Body of pancreas (tissue), 4 donors: ENCODE measurements around the gene GREB1. TPM values are rescaled to one million over a fixed set of nuclear protein-coding genes. Genes with fewer than 3 reads are reported as not detected.

Source experiments
- ATAC-seq: fragments of 150-250 bp; one replicate; pipeline ENCODE4 v1.9.1; 2016
- DNase-seq, 4 donors: peaks; one replicate each; pipeline ENCODE4 v3.0.0-alpha.2; 2019
- H3K27ac ChIP-seq, 4 donors: fragments of 200-600 bp; sonication (generic); 1 replicate in 3 of 4; 2 replicates in 1 of 4; pipeline versions ENCODE4 v1.5.1 to v1.6.1; 2016 to 2019; ENCODE audit warnings: mild to moderate bottlenecking in 1 of 4, mixed read lengths in 1 of 4, moderate library complexity in 1 of 4
- H3K27me3 ChIP-seq, 2 donors: fragments of 200-600 bp; sonication (generic); one replicate each; pipeline ENCODE4 v1.6.0; 2016; ENCODE audit warnings: mild to moderate bottlenecking in 1 of 2
- H3K36me3 ChIP-seq, 2 donors: fragments of 200-600 bp; sonication (generic); replicated peaks in 1 of 2; 2 replicates each; pipeline ENCODE4 v1.5.1; 2016; ENCODE audit warnings: low read depth in 2 of 2; ENCODE audit not compliant: insufficient read depth in 1 of 2
- H3K4me1 ChIP-seq: fragments of 200-600 bp; sonication (generic); one replicate; pipeline ENCODE4 v1.6.0; 2016
- H3K4me3 ChIP-seq, 2 donors: fragments of 200-600 bp; sonication (generic); 1 replicate in 1 of 2; 2 replicates in 1 of 2; pipeline ENCODE4 v1.5.1; 2016 to 2019
- H3K9me3 ChIP-seq, 3 donors: fragments of 200-600 bp; sonication (generic); 1 replicate in 2 of 3; 2 replicates in 1 of 3; pipeline ENCODE4 v1.5.1; 2016
- POLR2A ChIP-seq, 3 donors: fragments of 450-650 bp; IDR thresholded peaks; one replicate each; pipeline ENCODE4 v1.6.1; 2016; ENCODE audit warnings: antibody characterized with exemption in 3 of 3, mild to moderate bottlenecking in 2 of 3
- WGBS, 2 donors: methylation state at CpG; one replicate each; pipeline ENCODE4 v1.1.5; 2017; 5-methylcytosine and 5-hydroxymethylcytosine counted together
- intact Hi-C: fragments of 100-400 bp; cut with DNase I; formaldehyde crosslinking; loops from one replicate; pipeline ENCODE4 v1.15.1; 2023
- total RNA-seq, 2 donors: library from RNA; depleted of rRNA; stranded (reverse); fragments of >200 nt; gene quantifications; one replicate each; pipeline ENCODE4 v1.1.0, GENCODE V29; 2016
- TF ChIP-seq, protein P1 (sequence below), 7 experiments: fragments of 450-650 bp in 4 of 7; fragments of 200-600 bp in 3 of 7; sonication (generic) in 3 of 7; IDR thresholded peaks; one replicate each; pipeline ENCODE4 v1.5.1; 2016 to 2019; ENCODE audit warnings: antibody characterized with exemption in 7 of 7

Gene GREB1
- total RNA-seq, 2 donors from 2014 or later, result 10.4 to 19.8 TPM

- TF ChIP-seq POLR2A (IDR thresholded peaks at IDR 0.05), result no peak
- TF ChIP-seq, protein P1, sequence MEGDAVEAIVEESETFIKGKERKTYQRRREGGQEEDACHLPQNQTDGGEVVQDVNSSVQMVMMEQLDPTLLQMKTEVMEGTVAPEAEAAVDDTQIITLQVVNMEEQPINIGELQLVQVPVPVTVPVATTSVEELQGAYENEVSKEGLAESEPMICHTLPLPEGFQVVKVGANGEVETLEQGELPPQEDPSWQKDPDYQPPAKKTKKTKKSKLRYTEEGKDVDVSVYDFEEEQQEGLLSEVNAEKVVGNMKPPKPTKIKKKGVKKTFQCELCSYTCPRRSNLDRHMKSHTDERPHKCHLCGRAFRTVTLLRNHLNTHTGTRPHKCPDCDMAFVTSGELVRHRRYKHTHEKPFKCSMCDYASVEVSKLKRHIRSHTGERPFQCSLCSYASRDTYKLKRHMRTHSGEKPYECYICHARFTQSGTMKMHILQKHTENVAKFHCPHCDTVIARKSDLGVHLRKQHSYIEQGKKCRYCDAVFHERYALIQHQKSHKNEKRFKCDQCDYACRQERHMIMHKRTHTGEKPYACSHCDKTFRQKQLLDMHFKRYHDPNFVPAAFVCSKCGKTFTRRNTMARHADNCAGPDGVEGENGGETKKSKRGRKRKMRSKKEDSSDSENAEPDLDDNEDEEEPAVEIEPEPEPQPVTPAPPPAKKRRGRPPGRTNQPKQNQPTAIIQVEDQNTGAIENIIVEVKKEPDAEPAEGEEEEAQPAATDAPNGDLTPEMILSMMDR (IDR thresholded peaks at IDR 0.05), result no peak
- intact Hi-C loops, result no loop called here
- Histone ChIP-seq H3K27me3 (no peaks in the 10 kb centered on the region), H3K4me1 (no peaks in the 10 kb centered on the region), H3K27ac (no peak overlapping the region), H3K9me3 (no peaks in the 10 kb centered on the region), H3K36me3 (no peaks in the 10 kb centered on the region), H3K4me3 (no peak overlapping the region)
- ATAC-seq, result no peak
- 62 to 71% methylated on average over 4 of the region's 4 CpGs for WGBS, 2 donors
- no peak for DNase-seq
Observed at GRCh38 chr2:11554399-11554716, 20.5 kb downstream of the GREB1 start.

DNA sequence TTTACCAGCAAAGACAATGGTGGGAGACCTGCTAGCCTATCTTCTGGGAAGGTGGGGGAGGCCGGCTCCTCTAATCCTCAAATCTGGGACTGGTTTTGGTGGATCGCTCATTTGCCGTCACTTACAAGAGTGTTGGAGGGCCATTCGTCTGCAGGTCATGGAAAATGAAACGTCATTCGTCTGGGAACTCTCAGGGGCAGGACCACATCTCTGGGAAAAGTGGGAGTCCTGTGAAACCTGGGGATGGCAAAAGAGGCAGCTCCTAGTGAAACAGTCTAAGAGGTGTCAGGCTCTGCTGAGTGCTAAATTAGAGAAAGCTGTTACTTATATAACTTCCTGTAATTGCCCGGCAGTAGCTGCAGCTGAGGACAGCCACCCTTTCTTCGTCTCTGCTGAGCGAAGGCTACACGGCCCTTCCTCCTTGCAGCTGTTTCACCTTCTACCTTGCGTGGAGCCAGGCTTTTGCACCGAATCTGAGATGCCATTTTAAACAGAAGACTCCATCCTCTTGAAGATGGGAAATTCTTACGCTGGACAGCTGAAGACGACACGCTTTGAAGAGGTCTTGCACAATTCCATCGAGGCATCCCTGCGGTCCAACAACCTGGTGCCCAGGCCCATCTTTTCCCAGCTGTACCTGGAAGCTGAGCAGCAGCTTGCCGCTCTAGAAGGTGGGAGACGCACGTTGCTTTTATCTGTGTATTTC lies 22.4 kb downstream of the GREB1 start:
- WGBS, 2 donors, result 81 to 86% methylated on average over 20 of the region's 20 CpGs
- ATAC-seq (no peak), DNase-seq (no peak)
- TF ChIP-seq POLR2A (IDR thresholded peaks at IDR 0.05), result no peak
- Histone ChIP-seq H3K27ac (no peak overlapping the region), H3K4me3 (no peak overlapping the region), H3K36me3 (no peaks in the 10 kb centered on the region), H3K9me3 (no peaks in the 10 kb centered on the region), H3K27me3 (no peaks in the 10 kb centered on the region), H3K4me1 (no peaks in the 10 kb centered on the region)
- intact Hi-C loops, result no loop called here

DNA sequence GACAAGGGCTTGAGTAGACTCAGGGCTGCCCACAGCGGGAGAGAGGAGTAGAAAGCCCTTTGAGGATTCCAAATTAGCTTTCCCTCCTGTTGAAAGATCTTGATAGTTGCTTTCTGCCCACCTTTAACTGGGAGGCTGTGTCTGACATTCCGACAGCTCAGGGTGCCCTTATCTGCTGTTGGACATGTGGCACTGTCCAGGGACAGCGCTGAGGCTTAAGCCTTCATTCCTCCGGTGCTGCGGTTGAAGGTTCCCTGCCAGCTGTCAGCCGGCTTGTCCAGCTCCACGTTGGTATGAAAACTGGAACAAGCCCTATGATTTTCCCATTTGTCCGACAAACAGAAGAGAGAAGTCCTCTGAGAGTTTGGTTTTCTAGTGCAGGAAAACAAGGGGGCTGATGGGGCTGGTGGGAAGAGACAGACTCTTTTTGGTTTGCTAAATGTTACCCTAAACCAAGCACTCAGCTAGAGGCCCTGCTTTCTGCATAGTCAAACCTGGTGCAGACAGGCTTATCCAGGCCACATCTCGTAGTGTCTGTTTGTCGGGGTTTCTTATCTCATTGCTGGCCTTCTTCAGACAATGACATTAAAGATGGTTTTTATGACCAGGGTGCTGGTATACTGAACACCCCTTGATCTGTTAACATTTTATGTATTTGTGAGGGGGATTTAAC lies 24.5 kb downstream of the GREB1 start:
- no peak for DNase-seq
- 71 to 72% methylated on average over 9 to 10 of the region's 10 CpGs for WGBS, 2 donors

GRCh38 chr2:11559066-11559785 lies 25.4 kb downstream of the GREB1 start:
- Histone ChIP-seq H3K27me3 (no peaks in the 10 kb centered on the region), H3K4me1 (no peaks in the 10 kb centered on the region), H3K4me3 (no peak overlapping the region), H3K9me3 (no peaks in the 10 kb centered on the region), H3K27ac (no peak overlapping the region), H3K36me3 (no peaks in the 10 kb centered on the region)
- ATAC-seq (no peak), DNase-seq (no peak)
- 90 to 92% methylated on average over 16 to 18 of the region's 18 CpGs for WGBS, 2 donors
- intact Hi-C loops, result no loop called here
- TF ChIP-seq, protein P1 (IDR thresholded peaks at IDR 0.05), result no peak
- TF ChIP-seq POLR2A (IDR thresholded peaks at IDR 0.05), result no peak

More for the DNA sequence above, 24.5 kb downstream of the GREB1 start:
- TF ChIP-seq, protein P1 (IDR thresholded peaks at IDR 0.05), result no peak
- no peak for TF ChIP-seq POLR2A (IDR thresholded peaks at IDR 0.05)
- Histone ChIP-seq H3K9me3 (no peaks in the 10 kb centered on the region), H3K36me3 (no peaks in the 10 kb centered on the region), H3K27me3 (no peaks in the 10 kb centered on the region), H3K4me3 (no peak overlapping the region), H3K27ac (no peak overlapping the region), H3K4me1 (no peaks in the 10 kb centered on the region)
- no peak for ATAC-seq
- intact Hi-C loops, result no loop called here

DNA sequence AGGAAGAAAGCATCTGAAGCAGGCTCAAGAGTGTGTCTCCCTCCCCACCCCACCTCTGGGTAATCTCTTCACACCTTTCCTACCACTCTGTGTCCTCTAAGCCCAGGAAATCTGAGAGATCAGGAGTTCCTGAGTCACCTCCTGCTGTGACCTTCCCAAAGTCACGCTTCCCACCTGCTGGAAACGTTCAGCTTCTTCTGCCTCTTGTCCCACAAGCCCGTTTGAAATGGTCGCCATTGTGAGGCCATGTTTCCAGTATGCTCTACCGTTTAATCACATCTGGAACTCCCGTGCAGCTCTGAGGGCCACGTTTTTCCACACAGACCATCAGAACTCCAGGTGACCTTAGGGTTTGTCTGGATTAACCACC lies 25.9 kb downstream of the GREB1 start:
- H3K27ac ChIP-seq, result no peak overlapping the region
- DNase-seq (no peak), ATAC-seq (no peak)
- H3K4me3 ChIP-seq, result no peak overlapping the region
- no peaks in the 10 kb centered on the region for H3K4me1 ChIP-seq
- intact Hi-C loops, result no loop called here
- 55 to 69% methylated on average over 5 to 7 of the region's 7 CpGs for WGBS, 2 donors
- no peaks in the 10 kb centered on the region for H3K9me3 ChIP-seq
- TF ChIP-seq, protein P1 (IDR thresholded peaks at IDR 0.05), result no peak
- TF ChIP-seq POLR2A (IDR thresholded peaks at IDR 0.05), result no peak
- H3K27me3 ChIP-seq, result no peaks in the 10 kb centered on the region
- no peaks in the 10 kb centered on the region for H3K36me3 ChIP-seq
